Left ventricle myocardium inferior (tissue), 1 donor: Measurements from ENCODE around the gene RAP1GAP. TPM values are rescaled to one million over a fixed set of nuclear protein-coding genes. Genes with fewer than 3 reads are reported as not detected.

Source experiments
- DNase-seq: peaks from one replicate; pipeline ENCODE4 v3.0.0-alpha.2; 2020
- H3K27ac ChIP-seq: fragments of 200-600 bp; replicated peaks from 2 replicates; pipeline ENCODE4 v1.8.0; 2021
- H3K27me3 ChIP-seq: fragments of 200-600 bp; 2 replicates; pipeline ENCODE4 v1.8.0; 2021; ENCODE audit warnings: low read depth
- H3K36me3 ChIP-seq: fragments of 200-600 bp; 2 replicates; pipeline ENCODE4 v1.8.0; 2021
- H3K4me1 ChIP-seq: fragments of 200-600 bp; 2 replicates; pipeline ENCODE4 v1.8.0; 2021
- H3K4me3 ChIP-seq: fragments of 200-600 bp; 2 replicates; pipeline ENCODE4 v1.8.0; 2021; ENCODE audit warnings: mild to moderate bottlenecking, moderate library complexity
- H3K9me3 ChIP-seq: fragments of 200-600 bp; replicated peaks from 2 replicates; pipeline ENCODE4 v1.8.0; 2021
- CTCF ChIP-seq: fragments of 200-600 bp; IDR thresholded peaks from 2 replicates; pipeline ENCODE4 v1.8.0; 2021; ENCODE audit warnings: antibody characterized with exemption, mild to moderate bottlenecking, borderline replicate concordance
- intact Hi-C: fragments of 100-400 bp; cut with micrococcal nuclease; formaldehyde crosslinking; loops from one replicate; pipeline ENCODE4 v1.11.0; 2022
- total RNA-seq: library from RNA; stranded (reverse); fragmentation: NEBNext Ultra II Directional; extraction: Animal tissue kit (Norgen Biotek cat#: 25700); gene quantifications from one replicate; pipeline ENCODE4 v1.2.1, GENCODE V29; 2021
- donor health status: DM: no; HTN: yes; CAD: no; lungs with severe emphysema.

RAP1GAP gene
- total RNA-seq, 1 donor from 2014 or later, result 6.2 TPM

- TF ChIP-seq CTCF, result no peak
- no peak overlapping the region for H3K27ac ChIP-seq
- H3K27me3 ChIP-seq, result no peaks in the 10 kb centered on the region
- DNase-seq, result no peak
- H3K4me1 ChIP-seq, result no peaks in the 10 kb centered on the region
- H3K36me3 ChIP-seq, result peaks cover 85% of the 10 kb centered on the region
- no peaks in the 10 kb centered on the region for H3K9me3 ChIP-seq
- intact Hi-C loops, result no loop called here
- no peak overlapping the region for H3K4me3 ChIP-seq
These were observed 30.9 kb upstream of the RAP1GAP start for GRCh38 chr1:21700094-21700493.

DNA sequence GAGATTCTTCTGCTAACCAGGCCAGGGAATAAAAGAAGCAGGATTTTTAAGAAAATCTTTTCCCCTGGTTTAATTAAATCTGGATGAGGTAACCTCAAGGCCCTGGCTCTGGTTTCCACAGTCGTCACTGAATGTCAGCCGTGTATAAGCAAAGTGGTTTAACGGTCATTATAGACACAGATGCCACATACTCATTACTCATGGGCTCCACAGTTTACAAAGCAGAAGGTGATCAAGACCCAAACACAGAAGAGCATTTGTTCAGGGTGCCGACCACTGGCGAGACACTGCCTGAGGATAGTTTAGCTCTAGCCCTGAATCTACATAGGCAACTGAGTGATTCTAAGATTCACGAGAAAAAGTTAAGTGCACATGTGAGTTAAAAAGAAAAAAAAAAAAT lies 27.8 kb upstream of the RAP1GAP start:
- intact Hi-C loops, result no loop called here
- no peak for TF ChIP-seq CTCF
- no peaks in the 10 kb centered on the region for H3K27me3 ChIP-seq
- DNase-seq, result no peak
- no peaks in the 10 kb centered on the region for H3K9me3 ChIP-seq
- no peak overlapping the region for H3K4me3 ChIP-seq
- no peak overlapping the region for H3K27ac ChIP-seq
- H3K4me1 ChIP-seq, result no peaks in the 10 kb centered on the region
- peaks cover 84% of the 10 kb centered on the region for H3K36me3 ChIP-seq

DNA sequence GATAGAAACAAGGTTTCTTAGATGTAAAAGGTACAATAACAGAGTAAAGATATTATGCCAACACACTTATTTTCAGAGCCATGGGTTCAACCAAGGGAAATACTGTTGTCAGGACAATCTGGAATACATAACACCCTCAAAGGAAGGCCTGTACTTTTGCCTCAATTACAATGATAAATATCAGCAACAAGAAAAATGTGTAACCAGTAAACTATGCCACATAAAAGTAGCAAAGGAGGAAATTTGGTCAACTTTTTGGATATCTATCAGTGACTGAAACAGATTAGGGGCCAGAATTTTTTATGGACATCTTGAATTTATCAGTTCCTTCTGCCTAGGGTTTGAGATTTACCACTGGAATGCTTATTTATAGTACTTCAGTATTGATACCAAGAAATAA lies 24.6 kb upstream of the RAP1GAP start:
- DNase-seq, result no peak
- Histone ChIP-seq H3K27me3 (no peaks in the 10 kb centered on the region), H3K9me3 (no peaks in the 10 kb centered on the region), H3K4me1 (no peaks in the 10 kb centered on the region), H3K4me3 (no peak overlapping the region), H3K27ac (no peak overlapping the region), H3K36me3 (peaks cover 83% of the 10 kb centered on the region)
- no peak for TF ChIP-seq CTCF
- intact Hi-C loops, result no loop called here

GRCh38 chr1:21691739-21692138 lies 22.6 kb upstream of the RAP1GAP start:
- no peak overlapping the region for H3K4me3 ChIP-seq
- H3K9me3 ChIP-seq, result no peaks in the 10 kb centered on the region
- H3K27ac ChIP-seq, result no peak overlapping the region
- H3K27me3 ChIP-seq, result no peaks in the 10 kb centered on the region
- TF ChIP-seq CTCF, result no peak
- peaks cover 92% of the 10 kb centered on the region for H3K36me3 ChIP-seq
- H3K4me1 ChIP-seq, result no peaks in the 10 kb centered on the region
- intact Hi-C loops, result no loop called here
- no peak for DNase-seq

DNA sequence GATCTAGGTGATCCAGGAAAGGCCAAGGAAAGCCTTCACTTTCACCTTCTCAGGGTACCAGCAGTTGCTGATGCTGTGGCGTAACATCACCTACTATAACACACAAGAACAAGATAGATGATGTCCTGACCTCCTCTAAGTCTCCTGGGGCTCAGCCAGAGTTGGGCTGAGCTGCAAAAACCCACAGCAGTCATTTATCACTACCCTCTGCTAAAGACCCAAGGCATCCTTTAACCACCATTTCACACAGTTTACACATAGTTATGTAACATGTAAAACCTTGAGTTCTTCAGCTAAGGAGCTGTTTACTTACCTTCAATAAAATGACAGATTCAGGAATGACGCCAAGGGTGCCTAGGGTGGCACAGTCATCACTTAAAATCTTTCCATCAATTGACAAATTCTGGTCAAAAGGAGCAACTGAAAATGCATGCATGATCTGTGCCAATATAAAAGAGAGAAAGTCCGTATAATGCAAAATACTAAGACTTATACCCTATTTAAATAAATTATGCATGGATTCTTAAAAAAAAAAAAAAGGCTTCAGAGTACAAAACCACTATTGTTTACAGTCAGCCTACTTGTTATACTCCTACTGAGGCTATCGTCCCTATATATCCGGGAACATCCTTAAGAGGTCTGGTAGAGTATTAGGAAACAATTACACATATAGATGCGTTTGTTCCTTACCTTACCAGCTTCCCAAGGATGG lies 20.7 kb upstream of the RAP1GAP start:
- Histone ChIP-seq H3K9me3 (peaks cover 3% of the 10 kb centered on the region), H3K27me3 (no peaks in the 10 kb centered on the region), H3K4me3 (no peak overlapping the region), H3K4me1 (no peaks in the 10 kb centered on the region), H3K27ac (no peak overlapping the region), H3K36me3 (peaks cover 95% of the 10 kb centered on the region)
- intact Hi-C loops, result no loop called here
- TF ChIP-seq CTCF, result no peak
- no peak for DNase-seq
